NCI-H2081 (cell line): ENCODE results near the gene CDC25B.

Experiments
- DNase-seq, 2 experiments: peaks; one replicate each; lab custom pipeline; 2025; lab: John Stamatoyannopoulos, UW

Gene CDC25B

GRCh38 chr20:3803854-3804253, 7.7 kb downstream of the CDC25B start:
- no peak for DNase-seq

- DNase-seq, result no peak
These were observed 8.2 kb downstream of the CDC25B start for GRCh38 chr20:3804254-3804751.

GRCh38 chr20:3804781-3805180, 8.7 kb downstream of the CDC25B start:
- no peak for DNase-seq

GRCh38 chr20:3808544-3808943, 12.4 kb downstream of the CDC25B start:
- DNase-seq, result no peak

GRCh38 chr20:3811467-3812258, 15.6 kb downstream of the CDC25B start:
- DNase-seq, result peak; percentile 97 to 98

GRCh38 chr20:3812259-3812681, 16.2 kb downstream of the CDC25B start:
- DNase-seq, result no peak

- no peak for DNase-seq
These were observed 17.1 kb downstream of the CDC25B start for GRCh38 chr20:3812975-3813847.

GRCh38 chr20:3813848-3814581, 17.9 kb downstream of the CDC25B start:
- DNase-seq, result no peak

- DNase-seq, result no peak
These were observed 18.9 kb downstream of the CDC25B start for GRCh38 chr20:3814928-3815495.

GRCh38 chr20:3815703-3816315, 19.7 kb downstream of the CDC25B start:
- DNase-seq, result no peak

GRCh38 chr20:3818155-3819151, 22.3 kb downstream of the CDC25B start:
- DNase-seq, result peak; percentile 43 to 77

GRCh38 chr20:3819411-3820047, 23.4 kb downstream of the CDC25B start:
- no peak for DNase-seq

- DNase-seq, result peak; percentile 88 to 96
These were observed 24.2 kb downstream of the CDC25B start, which contains the start of gene AP5S1 for GRCh38 chr20:3820048-3820900. AP5S1 (plus strand) TSS chr20:3820547; CDS start chr20:3822118, 1,571 bp downstream.

- no peak for DNase-seq
These were observed 25.0 kb downstream of the CDC25B start for GRCh38 chr20:3820901-3821727.

- no peak for DNase-seq
These were observed 25.9 kb downstream of the CDC25B start for GRCh38 chr20:3821996-3822395.

GRCh38 chr20:3823881-3824280, 27.8 kb downstream of the CDC25B start:
- DNase-seq, result no peak

- no peak for DNase-seq
These were observed 29.4 kb downstream of the CDC25B start for GRCh38 chr20:3825526-3825925.

GRCh38 chr20:3826420-3826819, 30.3 kb downstream of the CDC25B start:
- DNase-seq, result no peak
